Measurements from ENCODE around the gene SLC51A. TPM values are rescaled to one million over a fixed set of nuclear protein-coding genes. Genes with fewer than 3 reads are reported as not detected.

SLC51A gene
- total RNA-seq, 1 donor = not detected

- Histone ChIP-seq H3K27me3 (ENCODE audit: insufficient read depth, low read length) (no peaks in the 10 kb centered on the region), H3K36me3 (ENCODE audit: insufficient read depth, low read length) (peaks cover 35% of the 10 kb centered on the region), H3K4me1 (ENCODE audit: insufficient read depth, low read length) (peaks cover 7% of the 10 kb centered on the region), H3K27ac (ENCODE audit: low read depth, low read length) (no peak overlapping the region), H2AFZ (ENCODE audit: low read length) (no peak overlapping the region), H3K9me3 (ENCODE audit: low read depth, low read length) (no peaks in the 10 kb centered on the region), H3K4me3 (ENCODE audit: insufficient read depth, low read length) (no peak overlapping the region), H3K4me2 (ENCODE audit: insufficient read depth, low read length) (no peak overlapping the region), H3K79me2 (ENCODE audit: insufficient read depth, low read length) (peaks cover 30% of the 10 kb centered on the region), H4K20me1 (ENCODE audit: insufficient read depth, low read length) (peaks cover 20% of the 10 kb centered on the region)
- TF ChIP-seq CTCF (IDR thresholded peaks at IDR 0.05; ENCODE audit: extremely low read depth, low read depth, low read length) = no peak
- DNase-seq (ENCODE audit: insufficient read length, low spot score, missing footprints) = no peak
Observed at GRCh38 chr3:196251918-196252317, 35.6 kb downstream of the SLC51A start.

- Histone ChIP-seq H3K4me1 (ENCODE audit: insufficient read depth, low read length) (no peaks in the 10 kb centered on the region), H3K79me2 (ENCODE audit: insufficient read depth, low read length) (peaks cover 33% of the 10 kb centered on the region), H3K27ac (ENCODE audit: low read depth, low read length) (no peak overlapping the region), H3K4me2 (ENCODE audit: insufficient read depth, low read length) (no peak overlapping the region), H3K36me3 (ENCODE audit: insufficient read depth, low read length) (peaks cover 38% of the 10 kb centered on the region), H4K20me1 (ENCODE audit: insufficient read depth, low read length) (peaks cover 26% of the 10 kb centered on the region), H2AFZ (ENCODE audit: low read length) (no peak overlapping the region), H3K4me3 (ENCODE audit: insufficient read depth, low read length) (no peak overlapping the region), H3K27me3 (ENCODE audit: insufficient read depth, low read length) (no peaks in the 10 kb centered on the region), H3K9me3 (ENCODE audit: low read depth, low read length) (no peaks in the 10 kb centered on the region)
- DNase-seq (ENCODE audit: insufficient read length, low spot score, missing footprints) = no peak
- no peak for TF ChIP-seq CTCF (IDR thresholded peaks at IDR 0.05; ENCODE audit: extremely low read depth, low read depth, low read length)
Observed at GRCh38 chr3:196254376-196255283, 38.3 kb downstream of the SLC51A start.

- peaks cover 46% of the 10 kb centered on the region for H3K36me3 ChIP-seq (ENCODE audit: insufficient read depth, low read length)
- peaks cover 24% of the 10 kb centered on the region for H4K20me1 ChIP-seq (ENCODE audit: insufficient read depth, low read length)
- H3K4me2 ChIP-seq (ENCODE audit: insufficient read depth, low read length) = no peak overlapping the region
- H3K79me2 ChIP-seq (ENCODE audit: insufficient read depth, low read length) = peaks cover 35% of the 10 kb centered on the region
- H3K27me3 ChIP-seq (ENCODE audit: insufficient read depth, low read length) = no peaks in the 10 kb centered on the region
- no peaks in the 10 kb centered on the region for H3K9me3 ChIP-seq (ENCODE audit: low read depth, low read length)
- no peak for DNase-seq (ENCODE audit: insufficient read length, low spot score, missing footprints)
- H2AFZ ChIP-seq (ENCODE audit: low read length) = no peak overlapping the region
- no peak overlapping the region for H3K4me3 ChIP-seq (ENCODE audit: insufficient read depth, low read length)
- no peaks in the 10 kb centered on the region for H3K4me1 ChIP-seq (ENCODE audit: insufficient read depth, low read length)
- no peak for TF ChIP-seq CTCF (IDR thresholded peaks at IDR 0.05; ENCODE audit: extremely low read depth, low read depth, low read length)
- H3K27ac ChIP-seq (ENCODE audit: low read depth, low read length) = no peak overlapping the region
Observed at GRCh38 chr3:196255776-196256175, 39.4 kb downstream of the SLC51A start.

GRCh38 chr3:196260784-196261183 is 44.5 kb downstream of the SLC51A start:
- H3K27me3 ChIP-seq (ENCODE audit: insufficient read depth, low read length) = no peaks in the 10 kb centered on the region
- H3K79me2 ChIP-seq (ENCODE audit: insufficient read depth, low read length) = peaks cover 68% of the 10 kb centered on the region

More at GRCh38 chr3:196260784-196261183, 44.5 kb downstream of the SLC51A start:
- Histone ChIP-seq H2AFZ (ENCODE audit: low read length) (no peak overlapping the region), H3K4me3 (ENCODE audit: insufficient read depth, low read length) (no peak overlapping the region), H3K9me3 (ENCODE audit: low read depth, low read length) (no peaks in the 10 kb centered on the region), H3K27ac (ENCODE audit: low read depth, low read length) (no peak overlapping the region), H4K20me1 (ENCODE audit: insufficient read depth, low read length) (peaks cover 13% of the 10 kb centered on the region), H3K4me1 (ENCODE audit: insufficient read depth, low read length) (no peaks in the 10 kb centered on the region), H3K4me2 (ENCODE audit: insufficient read depth, low read length) (no peak overlapping the region), H3K36me3 (ENCODE audit: insufficient read depth, low read length) (peaks cover 37% of the 10 kb centered on the region)
- no peak for TF ChIP-seq CTCF (IDR thresholded peaks at IDR 0.05; ENCODE audit: extremely low read depth, low read depth, low read length)
- DNase-seq (ENCODE audit: insufficient read length, low spot score, missing footprints) = no peak
